ENCODE data around the gene PHF2.

PHF2 gene

DNA sequence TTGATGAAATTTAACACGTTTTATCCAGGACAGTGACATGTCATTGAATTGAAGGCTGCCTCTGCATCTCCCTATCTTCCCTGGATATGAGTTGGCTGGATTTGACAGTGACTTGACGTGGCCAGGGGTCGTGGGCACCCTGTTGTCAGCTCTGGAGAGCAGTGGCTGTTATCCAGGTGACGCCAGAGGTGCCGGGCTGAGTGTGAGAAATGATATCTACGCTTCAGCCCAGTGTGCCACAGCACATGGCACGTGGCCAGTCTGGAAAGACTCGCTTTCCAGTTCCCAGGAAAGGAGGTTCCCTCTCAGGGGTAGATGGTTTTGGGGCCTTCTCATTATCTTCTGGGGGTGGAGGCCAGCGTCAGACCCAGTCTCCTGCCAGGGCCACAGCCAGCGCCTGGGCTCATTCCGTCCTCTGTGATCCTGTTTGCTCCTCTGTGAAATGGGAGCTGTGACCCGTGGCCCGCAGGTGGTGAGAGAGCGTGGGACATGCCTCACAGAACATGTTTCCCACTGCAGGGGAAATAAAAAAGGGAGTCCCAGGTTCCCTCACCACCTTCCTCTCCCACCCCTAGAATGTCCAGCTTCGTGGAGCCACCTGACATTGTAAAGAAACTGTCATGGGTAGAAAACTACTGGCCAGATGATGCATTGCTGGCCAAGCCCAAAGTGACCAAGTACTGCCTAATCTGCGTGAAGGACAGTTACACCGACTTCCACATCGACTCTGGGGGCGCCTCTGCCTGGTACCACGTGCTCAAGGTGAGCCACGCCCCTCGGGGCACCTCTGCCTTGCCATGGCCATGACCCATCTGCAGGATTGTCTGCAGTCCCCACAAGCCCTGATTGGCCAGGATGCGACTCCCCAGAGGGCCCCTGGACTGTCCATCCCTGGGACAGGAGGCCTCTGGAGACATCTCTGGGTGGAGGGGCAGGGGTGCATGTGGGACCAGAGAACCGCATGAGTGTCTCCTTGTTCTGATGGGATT, 76.5 kb downstream of the PHF2 start:
- no peak for DNase-seq (ENCODE audit: low read depth)

DNA sequence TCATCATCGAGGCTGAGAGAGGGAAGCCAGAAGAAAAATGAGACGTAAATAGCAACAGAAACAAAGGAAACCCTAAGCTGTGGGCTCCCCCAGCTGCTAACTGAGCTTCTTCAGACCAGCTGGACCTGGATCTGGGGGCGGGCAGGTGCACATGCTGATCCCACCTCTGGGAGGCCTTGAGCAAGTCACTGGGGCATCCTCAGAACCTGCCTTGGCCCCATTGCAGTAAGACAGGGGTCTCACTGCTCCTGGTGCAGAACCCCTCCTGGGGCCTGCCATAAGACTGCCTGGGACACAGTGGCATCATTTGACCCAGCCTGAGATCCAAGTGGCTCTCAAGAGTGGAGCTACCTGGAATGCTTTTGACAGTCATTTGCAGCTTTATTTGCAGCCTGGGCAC, 77.4 kb downstream of the PHF2 start:
- DNase-seq (ENCODE audit: low read depth), result no peak

DNA sequence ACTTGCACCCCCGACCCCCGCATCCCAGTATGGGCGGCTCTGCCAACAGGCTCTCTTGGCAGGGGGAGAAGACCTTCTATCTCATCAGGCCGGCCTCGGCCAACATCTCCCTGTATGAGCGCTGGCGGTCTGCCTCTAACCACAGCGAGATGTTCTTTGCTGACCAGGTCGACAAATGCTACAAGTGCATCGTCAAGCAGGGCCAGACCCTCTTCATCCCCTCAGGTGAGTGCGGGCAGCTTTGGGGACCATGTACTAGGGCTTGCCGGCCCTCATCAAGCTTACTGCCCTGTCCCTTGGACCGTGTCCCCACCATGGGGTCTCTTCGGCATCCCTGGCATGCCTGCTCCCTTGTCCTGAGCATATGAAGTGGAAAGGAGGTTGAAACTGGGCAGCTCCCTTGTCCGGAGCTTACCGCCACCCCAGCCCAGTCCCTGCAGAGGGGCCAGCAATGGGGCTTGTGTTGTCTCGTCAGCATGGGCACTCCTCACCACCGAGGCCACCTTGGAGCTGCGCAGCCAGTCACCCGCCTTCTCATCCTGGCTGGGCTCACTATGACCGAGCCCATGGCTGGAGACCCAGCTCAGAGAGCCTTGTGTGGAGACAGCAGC, 78.1 kb downstream of the PHF2 start:
- DNase-seq (ENCODE audit: low read depth), result no peak

DNA sequence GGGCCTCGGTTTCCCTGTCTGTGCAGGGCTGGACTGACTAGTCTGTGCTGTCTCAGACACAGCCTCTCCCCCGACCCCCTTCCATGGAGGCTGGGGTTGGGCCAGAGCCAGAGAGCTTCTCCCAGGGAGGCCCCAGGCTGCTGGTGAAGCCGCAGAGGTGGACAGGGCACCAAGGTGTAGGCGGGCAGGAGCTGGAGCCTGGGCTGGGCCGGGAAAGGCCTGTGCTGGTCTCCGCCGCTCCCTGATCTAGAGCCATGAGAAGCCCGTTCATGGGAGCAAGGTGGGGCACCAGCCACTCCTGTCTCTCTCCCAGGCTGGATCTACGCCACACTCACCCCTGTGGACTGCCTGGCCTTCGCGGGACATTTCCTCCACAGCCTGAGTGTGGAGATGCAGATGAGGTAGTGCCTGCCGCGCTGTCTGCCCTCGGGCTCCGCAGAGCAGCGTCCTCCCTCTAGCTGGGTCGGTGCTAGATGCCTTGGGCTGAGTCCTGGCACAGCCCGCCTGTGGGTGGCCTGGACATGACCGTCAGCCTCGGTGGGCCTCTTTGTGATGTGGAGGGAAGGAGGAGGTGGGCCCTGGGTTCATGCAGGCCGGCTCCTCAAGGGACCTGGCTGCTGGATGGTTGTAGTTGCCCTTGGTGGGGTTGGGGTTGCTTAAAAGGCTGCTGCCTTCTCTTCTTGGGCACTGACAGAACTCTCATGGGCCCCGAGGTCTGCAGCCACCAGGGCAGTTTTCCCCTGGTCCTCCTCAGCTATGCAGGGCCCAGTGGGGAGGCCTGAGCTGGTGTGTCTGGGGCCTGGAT, 79.4 kb downstream of the PHF2 start:
- DNase-seq (ENCODE audit: low read depth), result no peak

DNA sequence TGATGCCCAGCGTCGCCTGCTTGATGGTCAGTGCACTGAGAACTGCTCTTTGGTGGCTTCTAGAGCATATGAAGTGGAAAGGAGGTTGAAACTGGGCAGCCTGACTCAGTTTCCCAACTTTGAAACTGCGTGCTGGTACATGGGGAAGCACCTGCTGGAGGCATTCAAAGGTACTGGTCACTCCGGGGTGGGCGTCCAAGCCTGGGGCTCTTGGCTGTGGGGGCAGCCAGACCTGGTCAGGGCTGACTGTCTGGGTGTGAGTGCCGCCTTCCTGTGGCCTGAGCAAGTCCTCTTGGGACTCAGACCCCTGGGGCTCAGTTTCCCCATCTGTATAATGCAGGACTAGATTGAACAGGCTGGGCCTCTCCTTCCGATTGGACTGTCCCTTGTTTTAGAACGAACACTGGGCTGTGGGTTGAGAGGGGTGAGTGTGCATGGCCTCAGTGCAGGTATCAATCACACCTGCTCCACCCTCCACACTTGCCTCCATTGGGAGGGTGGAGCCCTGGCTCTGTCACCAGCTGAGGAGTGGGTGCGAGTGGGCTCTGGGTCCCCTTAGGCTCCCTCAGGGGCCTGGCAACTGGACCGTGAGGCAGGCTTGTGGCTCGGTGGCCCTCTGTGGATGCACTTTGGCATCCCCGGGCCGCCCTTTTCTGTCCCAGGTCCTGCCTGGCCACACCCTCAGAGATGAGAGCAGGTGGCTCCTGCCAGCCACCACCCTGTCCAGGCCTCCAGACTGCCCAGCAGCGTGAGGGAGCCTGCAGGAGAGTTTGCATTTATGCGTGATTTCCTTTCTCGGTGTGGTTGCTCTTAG, 80.2 kb downstream of the PHF2 start:
- no peak for DNase-seq (ENCODE audit: low read depth)

DNA sequence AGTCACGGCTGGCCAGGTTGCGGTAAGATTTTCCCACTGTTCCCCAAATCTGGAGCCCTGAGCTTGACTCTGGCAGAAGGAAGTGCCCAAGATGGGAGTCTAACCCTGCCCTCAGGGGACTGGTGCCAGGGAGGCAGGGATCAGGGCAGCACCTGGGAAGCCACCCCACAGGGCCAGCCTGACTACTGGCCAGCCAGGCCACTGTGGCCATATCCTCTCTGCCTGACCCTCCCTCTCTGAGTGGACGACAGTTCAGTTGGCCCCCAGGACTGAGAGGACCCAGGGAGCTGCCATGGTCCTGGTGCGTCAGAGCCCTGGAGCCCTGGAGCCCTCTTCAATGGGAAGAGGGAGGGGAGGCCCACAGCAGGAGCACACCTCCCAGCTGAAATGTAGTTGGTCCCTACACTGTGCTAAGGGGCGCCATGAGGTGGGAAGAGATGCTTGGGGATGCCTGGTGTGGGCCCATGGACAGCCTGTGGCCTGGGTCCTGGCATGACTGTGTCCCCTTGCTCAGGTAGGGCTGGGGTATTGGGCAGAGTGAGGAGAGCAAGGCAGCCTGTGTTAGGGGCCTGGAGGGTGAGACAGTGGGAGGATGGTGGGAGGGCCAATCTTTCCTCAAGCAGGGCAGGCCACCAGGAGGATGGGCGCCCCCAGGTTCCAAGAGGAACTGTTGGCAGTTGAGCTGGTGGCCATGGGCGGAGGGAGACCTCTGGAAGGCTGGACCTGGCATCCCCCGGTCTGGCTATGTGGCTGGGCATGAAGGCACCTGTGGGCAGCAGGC, 81.1 kb downstream of the PHF2 start:
- no peak for DNase-seq (ENCODE audit: low read depth)

DNA sequence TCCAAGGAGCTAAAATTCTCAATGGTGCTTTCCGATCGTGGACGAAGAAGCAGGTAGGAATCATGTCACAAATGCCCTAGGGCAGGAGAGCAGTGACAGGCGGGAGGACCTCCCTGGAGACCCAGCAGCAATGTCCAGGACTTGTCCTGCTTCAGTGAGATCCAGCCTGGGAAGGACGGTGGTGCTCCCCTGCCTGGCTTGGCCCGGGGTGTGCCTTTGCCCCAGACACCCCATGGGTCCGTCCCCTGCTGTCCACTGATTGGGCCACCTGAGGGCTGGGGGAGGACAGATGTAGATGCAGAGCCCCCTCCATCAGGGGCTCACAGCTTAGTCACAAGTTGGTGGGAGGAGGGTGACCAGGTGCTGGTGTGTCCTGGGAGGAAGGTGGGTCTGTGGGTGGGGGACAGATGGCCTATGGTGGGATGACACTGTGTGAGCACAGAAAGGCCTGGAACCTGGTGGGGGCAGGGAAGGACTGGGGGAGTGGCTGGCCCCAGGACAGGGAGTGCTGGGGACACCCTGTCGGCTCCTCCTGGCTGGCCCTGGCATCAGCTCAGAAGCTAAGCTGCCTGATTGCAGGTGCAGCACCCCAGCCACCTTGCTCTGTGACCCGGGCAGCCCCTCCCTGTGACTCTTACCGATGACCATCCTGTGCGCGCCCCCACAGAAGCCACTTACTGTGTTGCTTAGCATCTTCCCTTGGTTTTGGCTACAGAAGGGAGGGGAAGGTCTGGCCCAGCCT, 82.0 kb downstream of the PHF2 start:
- DNase-seq (ENCODE audit: low read depth), result no peak

DNA sequence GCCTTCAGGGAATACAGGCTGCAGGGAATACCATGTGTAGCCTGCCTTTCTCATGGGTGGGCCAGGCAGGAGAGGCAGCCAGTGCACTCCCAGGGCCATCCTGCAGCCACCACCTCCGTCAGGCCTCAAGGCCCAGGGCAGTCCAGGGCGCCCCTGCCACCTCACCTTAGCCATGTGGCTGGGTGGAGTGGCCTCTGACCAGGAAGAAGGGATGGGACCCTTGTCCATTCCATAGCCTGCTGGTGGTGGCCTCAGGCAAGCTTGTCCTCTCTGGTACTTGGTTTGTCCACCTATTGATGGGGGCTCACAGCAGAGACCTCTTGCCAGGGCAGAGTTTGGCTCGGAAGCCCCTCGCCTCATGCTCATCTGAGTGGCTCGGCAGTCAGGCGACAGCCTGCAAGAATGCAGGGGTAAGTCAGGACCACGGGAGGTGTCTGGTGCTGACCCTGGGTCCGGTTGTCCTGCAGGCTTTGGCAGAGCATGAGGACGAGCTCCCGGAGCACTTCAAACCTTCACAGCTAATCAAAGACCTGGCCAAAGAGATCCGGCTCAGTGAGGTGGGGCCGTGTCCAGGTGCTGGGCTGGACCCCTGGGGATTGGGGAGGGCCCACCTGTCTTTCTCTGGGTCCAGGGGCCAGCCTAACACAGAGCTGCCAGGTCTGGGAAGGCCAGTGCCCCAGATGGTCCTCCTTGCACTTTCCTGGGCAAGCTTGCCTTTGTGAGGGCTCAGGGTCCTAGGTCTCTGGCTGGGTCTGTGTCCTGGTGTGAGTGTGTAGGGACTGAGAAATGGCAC, 82.9 kb downstream of the PHF2 start:
- no peak for DNase-seq (ENCODE audit: low read depth)

DNA sequence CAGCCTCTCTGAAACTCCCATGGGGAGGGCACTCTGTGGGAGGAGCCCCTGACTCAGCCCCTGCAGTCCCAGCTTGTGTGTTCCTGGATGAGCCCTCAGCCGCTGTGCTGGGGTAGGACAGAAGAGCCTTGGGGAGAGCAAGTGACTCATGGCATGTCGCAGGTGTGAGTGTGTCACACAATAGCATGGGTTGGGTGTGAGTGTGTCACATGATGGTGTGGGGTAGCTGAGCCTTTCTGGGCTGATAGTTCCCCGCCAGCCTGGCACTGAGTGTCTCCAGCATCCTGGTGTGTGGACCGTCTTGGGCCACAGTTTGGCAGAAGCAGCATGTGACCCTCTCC, 83.4 kb downstream of the PHF2 start:
- DNase-seq (ENCODE audit: low read depth), result no peak

DNA sequence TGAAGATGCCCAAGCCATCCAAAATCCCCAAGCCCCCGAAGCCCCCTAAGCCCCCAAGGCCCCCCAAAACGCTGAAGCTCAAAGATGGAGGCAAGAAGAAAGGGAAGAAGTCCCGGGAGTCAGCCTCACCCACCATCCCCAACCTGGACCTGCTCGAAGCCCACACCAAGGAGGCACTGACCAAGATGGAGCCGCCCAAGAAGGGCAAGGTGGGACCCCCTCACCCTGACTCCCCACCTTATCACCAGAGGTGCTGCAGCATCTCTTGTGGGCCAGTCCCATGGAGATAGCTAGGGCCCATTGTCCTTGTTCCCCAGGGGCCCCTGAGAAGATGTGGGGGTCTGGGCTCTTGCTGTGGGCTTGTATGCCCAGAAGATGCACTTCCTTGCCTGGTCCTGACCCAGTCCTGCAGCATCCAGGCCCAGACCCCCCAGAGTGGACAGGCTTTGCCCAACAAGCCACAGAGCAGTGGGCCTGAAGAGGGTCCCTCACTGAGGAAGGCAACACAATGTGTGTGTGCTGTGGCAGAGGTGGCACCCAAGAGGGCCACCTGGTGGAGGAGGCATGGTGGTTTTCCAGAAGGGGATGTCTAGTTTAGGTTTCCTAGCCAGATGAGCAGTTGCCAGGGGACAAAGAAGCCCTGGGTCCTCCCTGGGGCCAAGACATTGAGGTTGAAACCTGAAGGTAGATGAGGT, 84.1 kb downstream of the PHF2 start:
- no peak for DNase-seq (ENCODE audit: low read depth)

DNA sequence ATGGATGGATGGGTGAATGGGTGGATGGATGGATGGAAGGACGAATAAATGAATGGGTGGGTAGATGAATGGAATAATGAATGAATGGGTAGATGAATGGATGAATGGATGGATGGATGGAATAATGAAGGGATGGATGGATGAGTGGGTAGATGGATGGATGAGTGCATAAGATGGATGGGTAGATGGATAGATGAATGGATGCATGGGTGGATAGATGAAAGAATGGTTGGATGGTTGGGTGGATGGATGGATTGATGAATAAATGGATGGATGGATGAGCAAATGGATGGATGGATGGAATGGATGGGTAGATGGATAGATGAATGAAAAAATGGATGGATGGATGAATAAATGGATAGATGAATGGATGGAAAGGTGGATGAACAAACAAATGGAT, 85.2 kb downstream of the PHF2 start:
- no peak for DNase-seq (ENCODE audit: low read depth)

DNA sequence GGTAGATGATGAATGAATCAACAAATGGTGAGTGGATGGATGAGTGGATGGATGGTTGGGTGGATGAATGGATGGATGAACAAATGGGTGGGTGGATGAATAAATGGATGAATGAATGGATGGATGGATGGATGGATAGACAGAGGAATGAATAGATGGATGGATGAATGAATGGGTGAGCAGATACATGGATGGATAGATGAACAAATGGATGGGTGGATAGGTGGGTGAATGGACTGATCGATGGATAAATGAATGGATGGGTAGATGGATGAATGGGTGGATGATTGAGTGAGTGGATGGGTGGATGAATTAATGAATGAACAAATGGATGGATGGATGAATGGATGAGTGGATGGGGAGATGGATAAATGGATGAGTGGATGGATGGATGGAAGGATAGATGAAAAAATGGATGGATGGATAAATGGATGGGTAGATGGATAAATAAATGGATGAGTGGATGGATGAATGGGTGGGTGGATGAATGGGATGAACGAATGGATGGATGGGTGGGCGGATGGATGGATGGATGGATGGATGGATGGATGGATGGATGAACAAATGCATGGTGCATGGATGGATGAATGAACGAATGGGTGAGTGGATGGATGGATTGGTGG, 85.7 kb downstream of the PHF2 start:
- DNase-seq (ENCODE audit: low read depth), result no peak

DNA sequence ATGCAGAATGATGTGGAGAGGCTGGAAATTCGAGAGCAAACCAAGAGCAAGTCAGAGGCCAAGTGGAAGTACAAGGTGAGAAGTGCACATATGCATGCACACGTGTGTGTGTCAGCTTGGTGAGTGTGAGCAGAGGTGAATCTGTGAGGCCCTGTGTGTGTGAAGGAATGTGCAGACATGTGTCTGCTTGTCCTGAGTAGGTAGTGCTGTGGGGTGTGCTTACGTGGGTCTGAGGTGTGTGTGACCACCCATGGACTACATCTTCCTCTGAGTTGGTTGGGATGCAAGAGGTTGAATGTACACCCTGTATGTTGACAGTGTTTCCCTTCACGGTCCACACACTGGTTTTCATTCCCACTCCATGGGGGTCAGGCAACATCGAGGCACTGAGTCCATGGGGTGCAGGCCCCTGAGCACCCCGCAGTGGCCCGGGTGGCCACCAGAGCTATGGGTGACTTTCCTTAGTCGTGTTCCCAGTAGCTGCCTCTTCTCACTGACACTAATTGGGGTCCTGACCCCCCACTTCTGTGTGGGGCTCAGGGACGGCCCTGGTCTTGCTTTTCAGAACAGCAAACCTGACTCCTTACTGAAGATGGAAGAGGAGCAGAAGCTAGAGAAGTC, 86.7 kb downstream of the PHF2 start:
- DNase-seq (ENCODE audit: low read depth), result no peak

DNA sequence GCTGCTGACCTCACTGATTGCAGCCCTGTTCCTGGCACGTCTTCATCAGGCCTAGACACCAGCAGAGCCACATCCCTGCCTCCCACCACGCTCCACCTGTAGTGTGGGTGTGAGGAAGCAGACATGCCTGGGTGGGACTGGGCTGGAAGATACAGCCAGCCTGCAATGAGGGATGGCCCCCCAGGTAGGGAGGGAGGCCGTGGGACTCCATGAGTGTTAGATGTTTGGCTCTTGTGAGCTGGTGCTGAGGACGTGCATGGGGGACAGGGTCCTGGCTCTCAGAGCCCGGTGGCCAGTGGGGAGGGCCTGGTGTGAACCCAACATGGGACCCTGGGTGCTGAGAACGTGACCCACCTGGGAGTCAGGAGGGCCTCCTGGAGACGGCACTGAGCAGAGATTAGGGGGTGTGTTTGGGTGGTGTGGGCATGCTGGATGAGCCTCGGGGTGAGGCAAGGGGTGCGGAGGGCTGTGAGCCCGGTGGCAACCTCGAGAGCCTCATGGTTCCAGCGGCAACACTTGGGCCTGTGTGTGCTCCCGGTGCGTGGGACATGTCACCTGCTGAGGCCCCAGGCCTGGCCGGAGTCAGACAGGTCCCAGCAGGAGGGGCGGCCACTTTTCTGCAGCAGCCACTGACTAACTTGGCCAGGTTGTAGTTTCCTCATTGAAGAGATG, 87.6 kb downstream of the PHF2 start:
- DNase-seq (ENCODE audit: low read depth), result no peak

DNA sequence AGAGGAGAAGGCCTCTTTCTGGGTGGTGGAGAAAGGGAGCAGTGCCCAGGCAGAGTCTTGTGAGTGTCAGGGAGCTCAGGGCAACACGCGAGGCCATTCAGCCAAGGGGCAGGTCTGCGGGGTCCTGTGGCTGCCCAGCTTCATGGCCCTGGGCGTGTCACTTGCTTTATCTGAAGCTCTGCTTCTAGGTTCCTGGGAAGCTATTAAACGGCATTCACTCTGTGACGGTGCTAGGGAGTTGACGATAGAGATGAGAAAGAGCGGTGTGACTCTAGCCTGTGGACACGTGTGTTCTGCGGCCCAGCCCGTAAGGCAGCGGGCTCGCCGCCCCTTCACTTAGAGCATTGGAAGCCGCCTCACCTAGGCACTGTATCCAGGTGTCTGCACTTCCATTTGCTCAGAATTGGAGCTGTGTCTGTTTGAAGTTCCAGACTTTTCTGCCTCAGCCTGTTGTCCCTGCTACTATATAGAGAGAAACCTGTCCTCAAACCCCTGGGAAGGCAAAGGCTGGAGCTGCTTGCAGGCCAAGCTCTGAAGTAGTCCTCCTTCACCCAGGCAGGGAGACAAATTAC, 88.3 kb downstream of the PHF2 start:
- no peak for DNase-seq (ENCODE audit: low read depth)

DNA sequence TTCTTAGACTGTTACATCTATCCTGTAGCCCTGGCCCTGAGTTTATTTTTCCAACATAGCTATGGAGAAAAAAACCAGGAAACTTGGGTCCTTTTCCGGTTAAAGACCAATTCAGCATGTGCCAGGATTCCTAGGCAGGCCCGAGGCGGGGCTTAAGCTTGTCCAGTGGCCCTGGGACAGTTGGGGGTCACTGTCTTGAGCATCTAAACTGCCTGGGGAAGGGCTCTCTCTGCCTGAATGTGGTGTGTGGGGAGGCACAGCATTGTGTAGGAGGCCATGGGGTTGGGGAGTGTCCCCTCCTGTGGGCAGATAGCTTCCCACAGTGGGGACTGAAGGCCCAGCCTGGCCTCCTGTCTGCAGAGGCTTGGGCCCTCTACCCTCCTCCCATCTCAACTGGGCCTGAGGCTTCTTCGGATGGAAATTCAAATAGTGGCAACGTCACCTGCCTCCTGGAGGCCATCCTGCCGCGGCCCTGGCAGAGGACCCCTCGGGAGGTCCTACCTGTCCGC, 88.8 kb downstream of the PHF2 start:
- DNase-seq (ENCODE audit: low read depth), result no peak
